GM18519 (cell line): Measurements from ENCODE around the gene RALGAPB.
"Not testable (repeated sequence)": the region's sequence is repeated elsewhere in the genome, so short reads cannot be mapped to it uniquely, and the experiment has no call there.

Experiments
- ATAC-seq: cut with Tn5 transposase; IDR thresholded peaks from one replicate; pipeline ENCODE4 v1.9.1; 2021; ENCODE audit warnings: mild to moderate bottlenecking, moderate library complexity; ENCODE audit not compliant: unreplicated experiment, low FRiP score

Gene RALGAPB

GRCh38 chr20:38581013-38581412, 108.4 kb downstream of the RALGAPB start, which contains the start of gene ADIG:
ADIG (plus strand) TSS chr20:38581197; CDS start chr20:38581251, 54 bp downstream.
- ATAC-seq, result no peak

GRCh38 chr20:38581830-38582358, 109.3 kb downstream of the RALGAPB start:
- ATAC-seq, result no peak

GRCh38 chr20:38583306-38583705, 110.7 kb downstream of the RALGAPB start:
- ATAC-seq, result no peak

- no peak for ATAC-seq
Measured at GRCh38 chr20:38584099-38584763, 111.6 kb downstream of the RALGAPB start.

- ATAC-seq, result no peak
Measured at GRCh38 chr20:38585404-38586180, 112.9 kb downstream of the RALGAPB start.

GRCh38 chr20:38586181-38586525, 113.5 kb downstream of the RALGAPB start:
- no peak for ATAC-seq

GRCh38 chr20:38588303-38588702, 115.7 kb downstream of the RALGAPB start:
- no peak for ATAC-seq

- ATAC-seq, result no peak
Measured at GRCh38 chr20:38589351-38589750, 116.7 kb downstream of the RALGAPB start.

- no peak for ATAC-seq
Measured at GRCh38 chr20:38589967-38590675, 117.5 kb downstream of the RALGAPB start.

GRCh38 chr20:38590676-38591473, 118.2 kb downstream of the RALGAPB start:
- no peak for ATAC-seq

- ATAC-seq, result no peak
Measured at GRCh38 chr20:38591474-38592410, 119.1 kb downstream of the RALGAPB start.

- ATAC-seq, result not testable (repeated sequence)
Measured at GRCh38 chr20:38592411-38592790, 119.8 kb downstream of the RALGAPB start.

GRCh38 chr20:38594281-38594680, 121.6 kb downstream of the RALGAPB start:
- not testable (repeated sequence) for ATAC-seq

GRCh38 chr20:38595886-38596285, 123.2 kb downstream of the RALGAPB start:
- ATAC-seq, result not testable (repeated sequence)

- no peak for ATAC-seq
Measured at GRCh38 chr20:38599410-38599882, 126.8 kb downstream of the RALGAPB start.

GRCh38 chr20:38600057-38600456, 127.4 kb downstream of the RALGAPB start:
- no peak for ATAC-seq

- ATAC-seq, result no peak
Measured at GRCh38 chr20:38601216-38602184, 128.9 kb downstream of the RALGAPB start, which contains the start of gene ARHGAP40. ARHGAP40 (plus strand) TSS chr20:38601809.

GRCh38 chr20:38602185-38602581, 129.5 kb downstream of the RALGAPB start:
- no peak for ATAC-seq
